ENCODE data around the gene PDZD2.

Gene PDZD2

DNA sequence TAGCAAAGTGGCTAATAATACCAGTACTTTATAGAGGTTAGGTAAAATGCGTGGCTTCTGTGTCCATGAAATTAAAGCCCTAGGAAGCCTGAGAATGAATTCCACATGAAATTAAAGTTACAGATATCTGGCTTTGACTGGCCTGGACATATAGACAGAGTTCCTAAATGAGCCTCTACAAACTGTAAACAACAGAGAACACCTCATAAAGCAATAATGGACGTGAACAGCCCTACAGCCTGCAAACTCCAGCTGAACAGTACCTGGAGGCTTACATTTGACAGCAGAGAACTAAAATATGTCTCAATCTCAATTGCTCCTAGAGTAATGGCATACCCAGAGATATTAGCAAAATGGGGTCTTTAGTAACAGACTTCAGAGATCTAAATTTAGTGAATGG, 506.4 kb downstream of the PDZD2 start:
- no peak for DNase-seq (ENCODE audit: low read depth)

DNA sequence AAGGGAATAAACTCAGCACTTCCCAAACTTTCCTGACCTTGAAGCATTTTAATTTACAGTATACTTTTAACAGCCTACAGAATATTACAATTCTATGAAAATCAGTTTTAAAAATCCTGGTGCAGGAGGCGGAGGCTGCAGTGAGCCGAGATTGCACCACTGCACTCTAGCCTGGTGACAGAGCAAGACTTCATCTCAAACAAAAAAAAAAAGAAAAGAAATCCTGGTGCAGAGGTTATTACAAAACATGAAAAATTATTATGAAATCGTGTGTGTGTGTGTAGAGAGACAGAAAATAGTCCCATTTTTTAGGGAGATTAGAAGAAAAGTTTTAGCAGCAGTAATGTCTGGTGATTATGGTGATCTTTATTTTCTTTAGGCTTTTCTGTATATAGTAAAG, 508.3 kb downstream of the PDZD2 start:
- no peak for DNase-seq (ENCODE audit: low read depth)

DNA sequence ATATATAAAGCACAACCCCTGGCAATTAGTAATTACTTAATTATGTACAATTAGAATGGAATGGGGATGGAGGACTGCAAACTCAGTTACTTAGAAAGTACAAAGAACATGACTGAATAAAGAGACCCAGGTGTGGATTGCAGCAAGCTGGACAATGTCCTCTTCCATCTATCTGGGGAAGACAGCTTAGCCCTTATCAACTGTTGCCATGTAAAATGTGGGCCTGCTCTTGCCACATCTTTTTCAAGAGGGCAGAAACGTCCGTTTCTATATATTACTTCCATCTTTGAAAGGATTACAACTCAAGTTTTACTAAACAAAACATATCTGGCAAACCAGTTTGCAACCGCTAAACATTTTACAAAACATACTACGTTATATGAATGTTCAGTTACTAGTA, 509.0 kb downstream of the PDZD2 start:
- DNase-seq (ENCODE audit: low read depth), result no peak

DNA sequence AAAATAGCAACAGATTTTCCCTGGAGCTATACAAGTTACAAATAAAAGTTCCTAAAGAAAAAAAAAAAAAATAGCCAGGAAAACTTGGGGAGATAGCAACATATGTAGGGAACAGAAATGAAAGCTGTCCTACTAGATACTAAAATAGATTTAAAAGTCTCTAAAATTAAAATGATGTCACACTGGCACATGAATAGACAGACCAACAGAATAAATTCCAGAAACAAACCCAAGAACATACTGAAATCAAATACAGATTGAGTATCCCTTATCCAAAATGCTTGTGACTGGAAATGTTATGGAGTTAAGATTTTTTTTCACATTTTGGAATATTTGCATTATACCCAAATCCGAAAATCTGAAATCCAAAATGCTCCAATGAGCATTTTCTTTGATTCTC, 511.4 kb downstream of the PDZD2 start:
- no peak for DNase-seq (ENCODE audit: low read depth)

DNA sequence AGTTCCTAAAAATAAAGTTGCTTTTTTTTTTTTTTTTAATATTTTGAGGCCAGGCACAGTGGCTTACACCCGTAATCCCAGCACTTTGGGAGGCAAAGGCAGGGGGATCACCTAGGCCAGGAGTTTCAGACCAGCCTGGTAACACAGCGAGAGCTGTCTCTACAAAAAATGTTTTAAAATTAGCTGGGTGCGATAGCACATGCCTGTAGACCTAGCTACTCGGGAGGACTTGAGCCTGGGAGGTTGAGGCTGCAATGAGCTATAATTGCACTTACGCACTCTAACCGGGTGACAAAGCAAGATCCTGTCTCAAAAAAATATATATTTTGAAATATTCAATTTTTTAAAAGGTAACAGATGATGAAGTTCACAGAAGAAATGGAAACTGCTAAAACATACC, 512.3 kb downstream of the PDZD2 start:
- no peak for DNase-seq (ENCODE audit: low read depth)

DNA sequence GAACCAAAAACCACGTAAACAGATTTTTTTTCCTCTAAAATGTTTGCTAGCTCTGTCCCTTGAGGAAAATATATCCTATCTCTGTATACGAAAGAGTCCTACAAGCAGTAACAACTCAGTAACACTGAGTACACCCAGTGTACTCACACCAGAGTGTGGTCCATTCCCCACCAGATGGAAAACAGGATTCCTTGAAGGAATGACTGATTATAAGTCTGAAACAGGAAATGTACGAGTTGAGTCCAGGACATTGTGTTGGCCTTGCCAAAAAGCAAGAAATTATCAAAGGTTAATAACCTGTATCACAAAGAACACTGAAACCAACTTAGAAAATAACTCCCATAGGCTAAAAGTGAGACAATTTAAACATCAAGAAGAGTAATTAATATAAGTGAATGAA, 514.8 kb downstream of the PDZD2 start:
- DNase-seq (ENCODE audit: low read depth), result no peak

DNA sequence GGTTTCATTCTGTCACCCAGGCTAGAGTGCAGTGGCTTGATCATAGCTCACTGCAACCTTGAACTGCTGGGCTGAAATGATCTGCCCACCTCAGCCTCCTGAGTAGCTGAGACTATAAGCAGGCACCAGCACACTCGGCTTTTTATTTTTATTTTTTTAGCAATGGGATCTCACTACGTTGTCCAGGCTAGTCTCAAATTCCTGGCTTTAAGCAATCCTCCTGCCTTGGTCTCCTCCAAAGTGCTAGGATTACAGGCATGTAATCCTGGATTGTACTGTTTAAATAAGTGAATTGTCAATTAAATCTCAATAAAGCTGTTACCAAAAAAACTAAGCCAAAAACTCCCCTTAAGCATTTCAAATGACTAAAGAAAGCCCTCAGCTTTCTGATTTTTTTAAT, 516.3 kb downstream of the PDZD2 start:
- DNase-seq (ENCODE audit: low read depth), result no peak

DNA sequence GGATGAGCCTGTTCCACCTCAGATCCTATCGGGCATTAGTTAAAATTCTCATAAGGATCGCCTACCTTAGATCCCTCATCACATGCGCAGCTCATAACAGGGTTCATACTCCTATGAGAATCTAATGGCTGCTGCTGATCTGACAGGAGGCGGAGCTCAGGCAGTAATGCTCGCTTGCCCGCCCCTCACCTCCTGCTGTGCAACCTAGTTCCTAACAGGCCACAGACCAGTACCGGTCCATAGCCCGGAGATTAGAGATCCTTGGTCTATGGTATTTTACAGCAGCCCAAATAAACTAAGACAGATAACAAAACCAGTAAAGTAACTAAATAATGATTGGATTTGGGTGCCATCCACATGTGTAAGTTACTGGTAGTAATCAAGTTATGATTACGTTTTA, 517.7 kb downstream of the PDZD2 start:
- no peak for DNase-seq (ENCODE audit: low read depth)

DNA sequence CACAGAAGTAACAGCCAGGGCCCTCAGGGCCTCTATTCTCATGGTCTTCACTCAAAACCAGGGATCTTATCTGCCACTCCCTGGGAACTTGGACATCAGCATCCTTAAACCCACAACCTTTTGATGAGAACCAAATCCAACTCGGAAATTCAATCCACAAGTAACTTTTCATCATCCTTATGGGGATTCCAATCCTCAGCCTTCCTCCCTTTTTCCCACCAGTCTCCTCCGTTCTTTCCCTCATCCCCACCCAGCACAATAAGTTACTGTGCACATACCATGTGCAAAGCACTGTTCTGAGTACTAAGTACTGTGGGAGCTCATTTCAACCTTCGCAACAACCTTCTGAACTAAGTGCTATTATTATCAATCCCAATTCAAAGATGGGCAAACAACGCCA, 518.1 kb downstream of the PDZD2 start:
- no peak for DNase-seq (ENCODE audit: low read depth)

DNA sequence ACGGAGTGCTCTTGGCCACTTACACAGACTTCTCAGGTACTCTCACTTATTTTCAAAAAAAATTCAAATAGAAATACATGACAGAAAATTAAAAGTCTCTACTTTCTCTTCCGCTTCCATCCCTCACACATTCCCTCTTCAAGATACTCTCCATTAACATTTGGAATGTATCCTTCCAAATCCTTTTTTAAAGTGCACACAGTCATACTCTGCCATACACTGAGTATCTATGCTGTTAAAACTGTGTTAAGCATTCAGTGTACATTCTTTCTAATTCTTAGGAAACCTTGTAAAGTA, 519.7 kb downstream of the PDZD2 start:
- DNase-seq (ENCODE audit: low read depth), result no peak

DNA sequence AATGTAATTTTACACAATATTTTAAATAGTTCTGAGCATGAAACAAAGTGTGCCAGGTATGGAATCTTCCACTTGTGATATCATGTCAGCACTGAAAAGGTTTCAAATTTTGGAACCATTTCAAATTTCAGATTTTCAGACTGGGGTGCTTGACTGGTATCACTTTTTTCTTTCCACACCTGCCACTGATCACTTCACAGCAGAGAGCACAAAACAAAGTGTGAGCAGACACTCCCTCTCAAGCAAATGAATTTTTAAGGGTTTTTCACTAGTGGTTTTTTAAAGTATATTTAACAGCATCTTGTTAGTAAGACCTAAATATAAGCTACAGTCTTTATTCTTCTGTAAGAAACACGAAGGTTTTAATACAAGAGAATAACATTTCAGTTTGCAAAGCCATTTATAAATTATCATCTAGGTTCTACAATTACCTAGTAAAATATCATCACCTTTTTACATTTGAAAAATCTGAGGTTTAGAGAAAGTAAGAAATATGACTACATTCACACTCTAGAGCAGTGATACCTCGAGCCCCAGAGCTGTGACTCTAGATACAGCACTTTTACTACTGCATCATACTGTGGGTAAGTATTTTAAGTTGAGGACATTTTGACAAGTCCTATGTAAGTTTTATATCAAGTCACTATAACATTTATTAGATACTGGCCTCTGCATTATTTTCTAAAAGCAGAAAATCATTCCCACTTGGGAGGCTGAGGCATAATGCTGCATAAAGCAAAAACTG, 520.6 kb downstream of the PDZD2 start:
- DNase-seq (ENCODE audit: low read depth), result no peak

DNA sequence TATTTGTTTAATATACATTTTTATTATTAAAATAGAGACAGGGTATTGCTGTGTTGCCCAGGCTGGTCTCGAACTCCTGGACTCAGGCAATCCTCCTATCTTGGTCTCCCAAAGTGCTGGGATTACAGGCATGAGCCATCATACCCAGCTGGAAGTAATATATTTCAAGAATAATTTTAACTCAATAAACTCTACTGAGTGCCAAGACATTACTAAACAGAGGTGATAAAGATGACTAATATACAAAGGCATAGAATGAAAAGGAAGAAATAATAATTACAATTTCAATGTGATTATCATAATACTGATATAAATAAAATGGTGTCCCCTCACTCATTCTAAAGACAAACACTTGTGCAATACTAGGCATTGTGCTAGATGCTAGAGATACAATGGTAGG, 521.3 kb downstream of the PDZD2 start:
- DNase-seq (ENCODE audit: low read depth), result no peak
